Large intestine (tissue), 3 donors: ENCODE results near the gene PEX7. TPM values are rescaled to one million over a fixed set of nuclear protein-coding genes. Genes with fewer than 3 reads are reported as not detected.
"Not testable (repeated sequence)": the region's sequence is repeated elsewhere in the genome, so short reads cannot be mapped to it uniquely, and the experiment has no call there.

ENCODE experiments used
- DNase-seq, 2 donors: peaks; one replicate each; pipeline versions ENCODE4 v3.0.0 to v3.0.0-alpha.2; 2013
- H3K27ac ChIP-seq: one replicate; pipeline ENCODE4 v1.5.1; 2013; ENCODE audit warnings: low read length
- H3K27me3 ChIP-seq: 2 replicates; pipeline ENCODE4 v1.6.1; 2013; ENCODE audit warnings: low read length; ENCODE audit not compliant: control insufficient read depth, insufficient read depth
- H3K36me3 ChIP-seq: 2 replicates; pipeline ENCODE4 v1.6.1; 2013; ENCODE audit warnings: low read length; ENCODE audit not compliant: control insufficient read depth, insufficient read depth
- H3K4me1 ChIP-seq: one replicate; pipeline ENCODE4 v1.6.1; 2013; ENCODE audit warnings: low read length; ENCODE audit not compliant: control insufficient read depth, insufficient read depth
- H3K4me3 ChIP-seq: one replicate; pipeline ENCODE4 v1.5.1; 2013; ENCODE audit warnings: low read length
- H3K9me3 ChIP-seq: one replicate; pipeline ENCODE4 v1.6.1; 2013; ENCODE audit warnings: mild to moderate bottlenecking, low read depth, low read length, moderate library complexity; ENCODE audit not compliant: control insufficient read depth
- WGBS: methylation state at CpG from one replicate; pipeline ENCODE4 v1.1.5; 2013; ENCODE audit warnings: low lambda C conversion rate; ENCODE audit not compliant: insufficient coverage; 5-methylcytosine and 5-hydroxymethylcytosine counted together
- polyA plus RNA-seq: library from polyadenylated mRNA; unstranded; fragments of 120-200 nt; gene quantifications from one replicate; pipeline ENCODE4 v1.2.1, GENCODE V29; 2013

The PEX7 gene
- polyA plus RNA-seq, 1 donor: 14.7 TPM

DNA sequence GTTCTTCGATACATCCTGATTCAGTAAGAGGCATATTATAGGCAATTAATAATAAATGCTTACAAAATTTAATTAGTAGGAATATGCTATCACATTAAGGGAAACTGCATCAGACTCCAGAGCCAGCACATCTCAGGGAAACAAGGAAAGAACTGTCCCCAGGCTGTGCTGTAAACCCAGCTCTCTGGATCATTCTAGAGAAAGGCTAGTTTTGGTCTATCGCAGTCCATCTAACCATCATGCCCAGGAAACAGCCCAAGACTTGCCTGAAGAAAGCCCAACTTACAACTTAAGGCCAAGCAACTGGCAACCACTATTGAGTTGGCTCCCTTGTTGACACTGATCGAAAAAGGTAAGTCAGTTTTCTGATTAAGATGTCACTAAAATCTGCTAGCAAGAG, 41.4 kb upstream of the PEX7 start:
- no peak overlapping the region for H3K27ac ChIP-seq
- no peak for DNase-seq
- no CpG with 5 or more reads among the region's 3 CpGs for WGBS

GRCh38 chr6:136782021-136782770, 40.2 kb upstream of the PEX7 start:
- H3K27me3 ChIP-seq: no peaks in the 10 kb centered on the region
- H3K4me3 ChIP-seq: no peak overlapping the region
- H3K4me1 ChIP-seq: peaks cover 4% of the 10 kb centered on the region
- H3K36me3 ChIP-seq: no peaks in the 10 kb centered on the region
- WGBS: 100% methylated on average over 1 of the region's 1 CpG
- H3K9me3 ChIP-seq: no peaks in the 10 kb centered on the region
- no peak for DNase-seq
- no peak overlapping the region for H3K27ac ChIP-seq

More for the DNA sequence above, 41.4 kb upstream of the PEX7 start:
- Histone ChIP-seq H3K36me3 (no peaks in the 10 kb centered on the region), H3K4me1 (peaks cover 4% of the 10 kb centered on the region), H3K4me3 (no peak overlapping the region), H3K27me3 (no peaks in the 10 kb centered on the region), H3K9me3 (no peaks in the 10 kb centered on the region)

GRCh38 chr6:136783021-136783420, 39.4 kb upstream of the PEX7 start:
- peaks cover 9% of the 10 kb centered on the region for H3K4me1 ChIP-seq
- H3K27ac ChIP-seq: no peak overlapping the region
- H3K4me3 ChIP-seq: no peak overlapping the region
- H3K9me3 ChIP-seq: no peaks in the 10 kb centered on the region
- H3K36me3 ChIP-seq: no peaks in the 10 kb centered on the region
- no CpG with 5 or more reads among the region's 6 CpGs for WGBS
- no peaks in the 10 kb centered on the region for H3K27me3 ChIP-seq
- no peak for DNase-seq

GRCh38 chr6:136783495-136784270, 38.7 kb upstream of the PEX7 start:
- no peak overlapping the region for H3K4me3 ChIP-seq
- DNase-seq: no peak
- H3K36me3 ChIP-seq: no peaks in the 10 kb centered on the region
- WGBS: no CpG with 5 or more reads among the region's 9 CpGs
- no peaks in the 10 kb centered on the region for H3K9me3 ChIP-seq
- H3K27ac ChIP-seq: no peak overlapping the region
- peaks cover 13% of the 10 kb centered on the region for H3K4me1 ChIP-seq
- H3K27me3 ChIP-seq: no peaks in the 10 kb centered on the region

DNA sequence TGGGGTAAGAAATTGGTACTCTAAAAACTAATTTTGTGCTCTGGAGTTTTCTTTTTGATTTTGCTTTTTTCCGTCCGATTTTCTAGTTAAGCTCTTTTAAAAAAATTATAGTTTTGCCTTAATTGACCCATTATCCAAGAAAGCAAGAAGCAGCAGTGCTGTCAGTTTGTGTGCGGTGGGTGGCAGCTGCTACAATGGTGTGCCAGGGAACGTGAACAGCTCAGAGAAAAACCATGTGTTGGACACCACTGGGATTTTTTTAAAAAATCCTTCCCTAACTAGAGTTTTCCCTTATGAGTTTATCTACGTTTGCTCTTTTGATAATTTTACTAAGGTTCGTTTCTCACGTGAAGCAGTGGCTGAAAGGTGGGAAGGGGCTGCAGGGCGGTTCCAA, 38.1 kb upstream of the PEX7 start:
- no peaks in the 10 kb centered on the region for H3K9me3 ChIP-seq
- no peak for DNase-seq
- H3K4me1 ChIP-seq: peaks cover 14% of the 10 kb centered on the region
- no peaks in the 10 kb centered on the region for H3K36me3 ChIP-seq
- WGBS: 95% methylated on average over 5 of the region's 8 CpGs
- no peak overlapping the region for H3K27ac ChIP-seq
- H3K4me3 ChIP-seq: no peak overlapping the region
- no peaks in the 10 kb centered on the region for H3K27me3 ChIP-seq

DNA sequence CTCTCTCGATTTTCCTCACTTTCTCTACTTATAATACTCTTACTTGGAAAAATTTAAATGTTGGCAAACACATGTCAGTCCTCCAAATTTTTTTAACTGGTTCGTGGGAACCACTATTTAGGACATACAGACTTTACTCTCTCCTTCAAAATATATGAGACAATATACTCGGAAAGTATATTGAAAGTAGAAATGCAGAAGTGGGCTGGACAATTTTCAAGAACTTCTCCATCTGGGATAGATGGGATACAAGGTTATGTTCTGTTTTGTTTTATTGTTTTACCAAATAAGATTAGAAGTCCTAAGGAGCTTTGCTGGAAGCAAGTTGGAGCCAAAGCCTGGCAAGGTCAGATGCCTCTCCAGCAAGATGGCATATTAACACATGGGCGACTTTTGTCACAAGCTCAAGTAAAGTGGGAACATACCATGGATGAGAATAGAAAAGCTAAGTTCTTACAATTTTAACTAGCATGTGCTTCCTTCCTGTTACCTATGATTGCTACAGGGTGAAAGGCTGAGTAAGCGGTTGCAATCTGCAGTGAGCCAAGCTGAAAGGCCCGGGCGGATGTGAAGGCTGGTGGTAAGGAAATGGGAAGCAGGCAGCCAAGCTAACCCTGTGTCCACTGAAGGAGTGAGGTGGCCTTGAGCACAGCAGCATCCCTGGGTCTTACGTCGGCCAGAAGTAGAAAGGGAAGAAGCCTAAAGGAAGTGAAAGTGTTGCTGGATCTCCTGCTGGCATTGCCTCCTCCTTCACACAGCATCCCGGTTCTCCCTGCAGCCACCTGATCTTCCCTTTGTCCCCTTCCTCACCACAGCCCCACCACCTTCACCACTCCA, 37.3 kb upstream of the PEX7 start:
- H3K36me3 ChIP-seq: no peaks in the 10 kb centered on the region
- no peaks in the 10 kb centered on the region for H3K27me3 ChIP-seq
- no peak overlapping the region for H3K27ac ChIP-seq
- peaks cover 11% of the 10 kb centered on the region for H3K4me1 ChIP-seq
- DNase-seq: no peak
- no peaks in the 10 kb centered on the region for H3K9me3 ChIP-seq
- H3K4me3 ChIP-seq: no peak overlapping the region
- 90% methylated on average over 2 of the region's 10 CpGs for WGBS

GRCh38 chr6:136786658-136787057, 35.7 kb upstream of the PEX7 start:
- no CpG with 5 or more reads among the region's 6 CpGs for WGBS
- H3K36me3 ChIP-seq: no peaks in the 10 kb centered on the region
- H3K27me3 ChIP-seq: no peaks in the 10 kb centered on the region
- no peaks in the 10 kb centered on the region for H3K9me3 ChIP-seq
- no peak overlapping the region for H3K27ac ChIP-seq
- no peak overlapping the region for H3K4me3 ChIP-seq
- peaks cover 11% of the 10 kb centered on the region for H3K4me1 ChIP-seq
- no peak for DNase-seq

- no CpG with 5 or more reads among the region's 4 CpGs for WGBS
- H3K4me1 ChIP-seq: peaks cover 11% of the 10 kb centered on the region
- no peaks in the 10 kb centered on the region for H3K36me3 ChIP-seq
- no peak overlapping the region for H3K4me3 ChIP-seq
- H3K9me3 ChIP-seq: no peaks in the 10 kb centered on the region
- no peak for DNase-seq
- H3K27ac ChIP-seq: peak overlapping the region; percentile 70
- H3K27me3 ChIP-seq: no peaks in the 10 kb centered on the region
Measured at GRCh38 chr6:136787726-136788068, 34.7 kb upstream of the PEX7 start.

- Histone ChIP-seq H3K27me3 (no peaks in the 10 kb centered on the region), H3K27ac (peak overlapping the region; percentile 58), H3K9me3 (no peaks in the 10 kb centered on the region), H3K4me3 (no peak overlapping the region), H3K36me3 (no peaks in the 10 kb centered on the region), H3K4me1 (peaks cover 11% of the 10 kb centered on the region)
- WGBS: no CpG with 5 or more reads among the region's 7 CpGs
- peak; percentile 71 to 90 for DNase-seq
Measured at GRCh38 chr6:136788069-136788902, 34.1 kb upstream of the PEX7 start.

DNA sequence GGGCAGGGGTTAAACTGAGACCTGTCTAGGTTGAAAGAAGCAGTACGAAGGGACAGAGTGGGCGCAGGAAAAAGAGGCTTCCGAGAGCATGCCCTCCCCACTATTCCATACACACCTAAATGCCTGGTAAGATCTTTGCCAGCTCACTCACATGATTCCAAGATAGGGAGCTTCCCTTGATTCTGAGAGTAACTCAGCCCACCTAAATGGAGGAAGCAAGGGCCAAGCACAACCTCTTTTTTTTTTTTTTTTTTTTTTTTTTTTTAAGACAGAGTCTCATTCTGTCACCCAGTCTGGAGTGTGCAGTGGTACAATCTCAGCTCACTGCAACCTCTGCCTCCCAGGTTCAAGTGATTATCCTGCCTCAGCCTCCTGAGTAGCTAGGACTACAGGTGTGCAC, 33.0 kb upstream of the PEX7 start:
- not testable (repeated sequence) for H3K4me3 ChIP-seq, H3K27ac ChIP-seq, H3K27me3 ChIP-seq, DNase-seq, H3K36me3 ChIP-seq, H3K9me3 ChIP-seq
- WGBS: no CpG with 5 or more reads among the region's 3 CpGs
- peaks cover 11% of the 10 kb centered on the region for H3K4me1 ChIP-seq
